ENCODE data around the gene RPS6KB2. TPM values are rescaled to one million over a fixed set of nuclear protein-coding genes. Genes with fewer than 3 reads are reported as not detected.

Gene RPS6KB2
- total RNA-seq, 1 experiment from 2014 or later: 54.1 TPM

DNA sequence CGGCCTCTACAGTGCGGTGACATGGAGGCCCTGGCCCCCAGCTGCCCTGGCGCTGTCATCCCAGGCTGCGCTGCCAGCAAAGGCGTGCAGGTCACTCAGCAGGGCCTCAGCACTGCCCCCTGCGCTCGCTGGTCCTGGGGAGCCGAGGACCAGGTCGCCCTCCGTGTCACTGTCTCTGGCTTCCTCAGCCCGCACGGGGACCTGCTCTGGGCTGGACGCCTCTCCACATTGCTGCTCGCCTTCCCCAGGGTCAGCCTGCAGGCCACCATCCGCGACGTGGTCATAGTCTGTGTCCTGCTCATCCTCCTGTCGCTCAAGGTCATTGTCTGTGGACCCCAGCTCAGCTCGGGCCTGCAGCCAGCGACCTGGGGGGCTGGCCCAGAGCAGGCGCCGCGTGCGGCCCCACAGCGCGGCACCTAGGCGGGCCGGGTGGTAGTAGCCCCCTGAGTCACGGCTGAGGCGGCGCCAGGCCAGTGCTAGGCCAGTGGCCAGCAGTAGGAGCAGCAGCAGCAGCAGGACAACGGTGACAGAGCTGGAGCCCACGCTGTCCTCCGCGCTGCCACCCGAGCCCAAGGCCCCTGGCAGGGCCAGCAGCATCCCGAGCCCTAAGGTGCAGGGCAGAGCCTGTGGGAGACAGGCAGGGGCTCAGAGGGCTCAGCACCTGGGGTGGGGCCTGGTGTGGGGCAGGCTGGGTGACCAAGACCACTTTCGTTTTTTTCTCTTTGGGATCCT, 7.6 kb downstream of the RPS6KB2 start:
- no peak overlapping the region for H2AFZ ChIP-seq (ENCODE audit: low read depth, low read length, poor library complexity, severe bottlenecking)
- intact Hi-C loops (cut with micrococcal nuclease): no loop called here
- H3K4me1 ChIP-seq (ENCODE audit: control insufficient read depth in 1 of 2, insufficient read depth in 2 of 2, low read length in 2 of 2): peaks cover 0 to 16% of the 10 kb centered on the region in 2 experiments; a peak in 3 of 4 replicates
- H3K4me3 ChIP-seq (replicated peaks in 1 of 2; ENCODE audit: low read depth in 1 of 2, low read length in 2 of 2): no peak overlapping the region
- H3K36me3 ChIP-seq (ENCODE audit: control insufficient read depth in 1 of 2, insufficient read depth in 2 of 2, low read length in 2 of 2): peaks cover 10 to 13% of the 10 kb centered on the region in 2 experiments; a peak in 3 of 4 replicates
- RAD21 ChIA-PET (ENCODE audit: low non-redundant PET in 1 of 2, low total read pairs in 2 of 2, uncharacterized antibody in 2 of 2, unreplicated experiment in 2 of 2): no interaction called here
- H3K27me3 ChIP-seq (ENCODE audit: insufficient read depth, low read length): no peaks in the 10 kb centered on the region
- H3K4me2 ChIP-seq (ENCODE audit: low read length): no peak overlapping the region
- TF ChIP-seq ZBTB33 (IDR thresholded peaks at IDR 0.05; ENCODE audit: extremely low read depth, insufficient replicate concordance, low read length): no peak
- TF ChIP-seq YY1 (IDR thresholded peaks at IDR 0.05; ENCODE audit: extremely low read depth, insufficient replicate concordance, low read depth, low read length): no peak
- no peak for TF ChIP-seq JUND (IDR thresholded peaks at IDR 0.05)
- TF ChIP-seq TCF7L2 (IDR thresholded peaks at IDR 0.05; ENCODE audit: borderline replicate concordance, extremely low read depth, insufficient read depth, insufficient read length): no peak
- TF ChIP-seq, protein P1, sequence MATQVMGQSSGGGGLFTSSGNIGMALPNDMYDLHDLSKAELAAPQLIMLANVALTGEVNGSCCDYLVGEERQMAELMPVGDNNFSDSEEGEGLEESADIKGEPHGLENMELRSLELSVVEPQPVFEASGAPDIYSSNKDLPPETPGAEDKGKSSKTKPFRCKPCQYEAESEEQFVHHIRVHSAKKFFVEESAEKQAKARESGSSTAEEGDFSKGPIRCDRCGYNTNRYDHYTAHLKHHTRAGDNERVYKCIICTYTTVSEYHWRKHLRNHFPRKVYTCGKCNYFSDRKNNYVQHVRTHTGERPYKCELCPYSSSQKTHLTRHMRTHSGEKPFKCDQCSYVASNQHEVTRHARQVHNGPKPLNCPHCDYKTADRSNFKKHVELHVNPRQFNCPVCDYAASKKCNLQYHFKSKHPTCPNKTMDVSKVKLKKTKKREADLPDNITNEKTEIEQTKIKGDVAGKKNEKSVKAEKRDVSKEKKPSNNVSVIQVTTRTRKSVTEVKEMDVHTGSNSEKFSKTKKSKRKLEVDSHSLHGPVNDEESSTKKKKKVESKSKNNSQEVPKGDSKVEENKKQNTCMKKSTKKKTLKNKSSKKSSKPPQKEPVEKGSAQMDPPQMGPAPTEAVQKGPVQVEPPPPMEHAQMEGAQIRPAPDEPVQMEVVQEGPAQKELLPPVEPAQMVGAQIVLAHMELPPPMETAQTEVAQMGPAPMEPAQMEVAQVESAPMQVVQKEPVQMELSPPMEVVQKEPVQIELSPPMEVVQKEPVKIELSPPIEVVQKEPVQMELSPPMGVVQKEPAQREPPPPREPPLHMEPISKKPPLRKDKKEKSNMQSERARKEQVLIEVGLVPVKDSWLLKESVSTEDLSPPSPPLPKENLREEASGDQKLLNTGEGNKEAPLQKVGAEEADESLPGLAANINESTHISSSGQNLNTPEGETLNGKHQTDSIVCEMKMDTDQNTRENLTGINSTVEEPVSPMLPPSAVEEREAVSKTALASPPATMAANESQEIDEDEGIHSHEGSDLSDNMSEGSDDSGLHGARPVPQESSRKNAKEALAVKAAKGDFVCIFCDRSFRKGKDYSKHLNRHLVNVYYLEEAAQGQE (IDR thresholded peaks at IDR 0.05; ENCODE audit: low read depth): no peak
- TF ChIP-seq SP1 (IDR thresholded peaks at IDR 0.05; ENCODE audit: low read depth): no peak
- H3K9me3 ChIP-seq (ENCODE audit: control insufficient read depth in 1 of 2, insufficient read depth in 1 of 2, low read depth in 1 of 2, low read length in 2 of 2): no peaks in the 10 kb centered on the region
- ATAC-seq (no peak), DNase-seq (ENCODE audit: low read depth, low spot score) (no peak)
- peaks cover 4% of the 10 kb centered on the region; the same call in 1 of the 2 replicates for H3K79me2 ChIP-seq (ENCODE audit: insufficient read depth, low read length)
- CTCF ChIA-PET: no interaction called here
- H4K20me1 ChIP-seq (ENCODE audit: insufficient read depth): no peaks in the 10 kb centered on the region
- no TSS peak for BruUV-seq (replicated peaks)
- peak overlapping the region; percentile 1; the same call in 1 of the 2 replicates for H3K27ac ChIP-seq (ENCODE audit: low read depth, low read length)
- H3K9me2 ChIP-seq (ENCODE audit: insufficient read depth): no peaks in the 10 kb centered on the region
- POLR2A ChIA-PET: no interaction called here
- no peak overlapping the region for H3K9ac ChIP-seq (ENCODE audit: low read length)
